Activated naive CD8-positive, alpha-beta T cell treated with anti-CD3 and anti-CD28 coated beads for 36 hours (primary cell): ENCODE results near the gene NGEF. TPM values are rescaled to one million over a fixed set of nuclear protein-coding genes. Genes with fewer than 3 reads are reported as not detected.

ENCODE experiments used
- total RNA-seq, 2 experiments: library from RNA; stranded (reverse); gene quantifications; one replicate each; pipeline ENCODE4 v1.2.3, GENCODE V29; 2021

The NGEF gene
- total RNA-seq, 2 experiments from 2014 or later, result not detected

Other genes starting within 250 kb of the NGEF start
- not detected for gene KCNJ13, start 236.7 kb downstream of the NGEF start, total RNA-seq
- 1 to 10 TPM; 1.5 to 2.4 TPM for gene SNORC, start 143.0 kb downstream of the NGEF start, total RNA-seq
- not detected for gene NEU2, start 19.4 kb upstream of the NGEF start, total RNA-seq
- gene INPP5D, start 47.1 kb upstream of the NGEF start, total RNA-seq, result 10 to 100 TPM; 38.7 to 41.8 TPM
- 10 to 100 TPM; 23.4 to 26.1 TPM for gene ATG16L1, start 238.4 kb upstream of the NGEF start, total RNA-seq